Neural progenitor cell (in vitro differentiated cells): ENCODE data around the gene BCOR. TPM values are rescaled to one million over a fixed set of nuclear protein-coding genes. Genes with fewer than 3 reads are reported as not detected.

Experiments
- DNase-seq: peaks from one replicate; pipeline ENCODE4 v3.0.0-alpha.2; 2016; ENCODE audit warnings: low spot score
- H2AFZ ChIP-seq: fragments of 200-600 bp; sonication (generic); replicated peaks from 2 replicates; pipeline ENCODE4 v1.6.1; 2016; ENCODE audit warnings: antibody characterized with exemption
- H3F3A ChIP-seq: fragments of 200-600 bp; sonication (generic); 2 replicates; pipeline ENCODE4 v1.6.1; 2016; ENCODE audit warnings: antibody characterized with exemption, low read depth
- H3K27ac ChIP-seq: fragments of 200-600 bp; sonication (generic); 2 replicates; pipeline ENCODE4 v1.5.1; 2016; ENCODE audit warnings: mild to moderate bottlenecking
- H3K27me3 ChIP-seq: fragments of 200-600 bp; sonication (generic); 2 replicates; pipeline ENCODE4 v1.6.1; 2016; ENCODE audit warnings: mild to moderate bottlenecking, moderate library complexity
- H3K36me3 ChIP-seq: fragments of 200-600 bp; sonication (generic); 2 replicates; pipeline ENCODE4 v1.5.1; 2016
- H3K4me1 ChIP-seq: fragments of 200-600 bp; sonication (generic); 2 replicates; pipeline ENCODE4 v1.6.1; 2016; ENCODE audit warnings: mixed run types
- H3K4me2 ChIP-seq: fragments of 200-600 bp; sonication (generic); 2 replicates; pipeline ENCODE4 v1.6.1; 2016
- H3K4me3 ChIP-seq: fragments of 200-600 bp; sonication (generic); 2 replicates; pipeline ENCODE4 v1.5.1; 2016
- H3K79me2 ChIP-seq: fragments of 200-600 bp; sonication (generic); 2 replicates; pipeline ENCODE4 v1.6.1; 2016; ENCODE audit warnings: low read depth
- H3K9ac ChIP-seq: fragments of 200-600 bp; sonication (generic); 2 replicates; pipeline ENCODE4 v1.6.1; 2016
- H3K9me3 ChIP-seq: fragments of 200-600 bp; sonication (generic); 2 replicates; pipeline ENCODE4 v1.5.1; 2016; ENCODE audit warnings: low read depth
- H4K20me1 ChIP-seq: fragments of 200-600 bp; sonication (generic); 2 replicates; pipeline ENCODE4 v1.6.1; 2016; ENCODE audit warnings: low read depth
- H3K27ac Mint-ChIP-seq: 3 replicates; pipeline ENCODE4 v1.8.0; 2021; ENCODE audit warnings: mixed read lengths
- H3K27me3 Mint-ChIP-seq: 2 replicates; pipeline ENCODE4 v1.8.0; 2022; ENCODE audit warnings: low read depth, mild to moderate bottlenecking, inconsistent platforms, moderate library complexity, mixed read lengths; ENCODE audit not compliant: insufficient read depth
- H3K36me3 Mint-ChIP-seq: 3 replicates; pipeline ENCODE4 v1.8.0; 2021; ENCODE audit warnings: mixed read lengths
- H3K4me1 Mint-ChIP-seq: 3 replicates; pipeline ENCODE4 v1.8.0; 2021; ENCODE audit warnings: mixed read lengths
- H3K4me3 Mint-ChIP-seq: 3 replicates; pipeline ENCODE4 v1.8.0; 2021; ENCODE audit warnings: mild to moderate bottlenecking, moderate library complexity, mixed read lengths
- H3K9me3 Mint-ChIP-seq: 3 replicates; pipeline ENCODE4 v1.8.0; 2020; ENCODE audit warnings: mixed read lengths
- EZH2 ChIP-seq: fragments of 200-600 bp; sonication (generic); IDR thresholded peaks from 2 replicates; pipeline ENCODE4 v1.6.1; 2017; ENCODE audit warnings: antibody characterized with exemption, mild to moderate bottlenecking, moderate library complexity
- EZH2phosphoT487 ChIP-seq: fragments of 200-600 bp; sonication (generic); IDR thresholded peaks from 2 replicates; pipeline ENCODE4 v1.6.1; 2017; ENCODE audit warnings: antibody characterized with exemption
- total RNA-seq: library from RNA; depleted of rRNA; stranded (reverse); fragments of >200 nt; gene quantifications from 2 replicates; pipeline ENCODE4 v1.2.3, GENCODE V29; 2015; ENCODE audit warnings: low replicate concordance
- TF ChIP-seq, protein P1 (sequence below): fragments of 200-600 bp; sonication (generic); IDR thresholded peaks from 2 replicates; pipeline ENCODE4 v1.5.1; 2017; ENCODE audit warnings: antibody characterized with exemption, mild to moderate bottlenecking

Gene BCOR
- total RNA-seq, 1 donor from 2014 or later: 32.4 TPM

GRCh38 chrX:40099055-40099958 lies 1.5 kb upstream of the BCOR start:
- peaks cover 11% of the 10 kb centered on the region for H3K27me3 Mint-ChIP-seq
- H3K9me3 ChIP-seq: no peaks in the 10 kb centered on the region
- peaks cover 38% of the 10 kb centered on the region for H3K79me2 ChIP-seq
- no peak overlapping the region for H2AFZ ChIP-seq
- peaks cover 54% of the 10 kb centered on the region for H3F3A ChIP-seq
- no peak overlapping the region for H3K27ac ChIP-seq
- peaks cover 42% of the 10 kb centered on the region for H3K4me1 Mint-ChIP-seq
- H3K9me3 Mint-ChIP-seq: peaks cover 9% of the 10 kb centered on the region
- no peak for TF ChIP-seq EZH2
- TF ChIP-seq, protein P1, sequence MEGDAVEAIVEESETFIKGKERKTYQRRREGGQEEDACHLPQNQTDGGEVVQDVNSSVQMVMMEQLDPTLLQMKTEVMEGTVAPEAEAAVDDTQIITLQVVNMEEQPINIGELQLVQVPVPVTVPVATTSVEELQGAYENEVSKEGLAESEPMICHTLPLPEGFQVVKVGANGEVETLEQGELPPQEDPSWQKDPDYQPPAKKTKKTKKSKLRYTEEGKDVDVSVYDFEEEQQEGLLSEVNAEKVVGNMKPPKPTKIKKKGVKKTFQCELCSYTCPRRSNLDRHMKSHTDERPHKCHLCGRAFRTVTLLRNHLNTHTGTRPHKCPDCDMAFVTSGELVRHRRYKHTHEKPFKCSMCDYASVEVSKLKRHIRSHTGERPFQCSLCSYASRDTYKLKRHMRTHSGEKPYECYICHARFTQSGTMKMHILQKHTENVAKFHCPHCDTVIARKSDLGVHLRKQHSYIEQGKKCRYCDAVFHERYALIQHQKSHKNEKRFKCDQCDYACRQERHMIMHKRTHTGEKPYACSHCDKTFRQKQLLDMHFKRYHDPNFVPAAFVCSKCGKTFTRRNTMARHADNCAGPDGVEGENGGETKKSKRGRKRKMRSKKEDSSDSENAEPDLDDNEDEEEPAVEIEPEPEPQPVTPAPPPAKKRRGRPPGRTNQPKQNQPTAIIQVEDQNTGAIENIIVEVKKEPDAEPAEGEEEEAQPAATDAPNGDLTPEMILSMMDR: no peak
- TF ChIP-seq EZH2phosphoT487: no peak
- H3K27me3 ChIP-seq: peaks cover 68% of the 10 kb centered on the region
- peak; percentile 59 for DNase-seq
- no peak overlapping the region for H3K27ac Mint-ChIP-seq
- peaks cover 73% of the 10 kb centered on the region for H4K20me1 ChIP-seq
- H3K4me2 ChIP-seq: peak overlapping the region; percentile 92
- no peaks in the 10 kb centered on the region for H3K36me3 Mint-ChIP-seq
- peak overlapping the region; percentile 83 for H3K4me3 Mint-ChIP-seq
- no peaks in the 10 kb centered on the region for H3K36me3 ChIP-seq
- H3K4me3 ChIP-seq: peak overlapping the region; percentile 77
- no peak overlapping the region for H3K9ac ChIP-seq
- H3K4me1 ChIP-seq: peaks cover 41% of the 10 kb centered on the region

DNA sequence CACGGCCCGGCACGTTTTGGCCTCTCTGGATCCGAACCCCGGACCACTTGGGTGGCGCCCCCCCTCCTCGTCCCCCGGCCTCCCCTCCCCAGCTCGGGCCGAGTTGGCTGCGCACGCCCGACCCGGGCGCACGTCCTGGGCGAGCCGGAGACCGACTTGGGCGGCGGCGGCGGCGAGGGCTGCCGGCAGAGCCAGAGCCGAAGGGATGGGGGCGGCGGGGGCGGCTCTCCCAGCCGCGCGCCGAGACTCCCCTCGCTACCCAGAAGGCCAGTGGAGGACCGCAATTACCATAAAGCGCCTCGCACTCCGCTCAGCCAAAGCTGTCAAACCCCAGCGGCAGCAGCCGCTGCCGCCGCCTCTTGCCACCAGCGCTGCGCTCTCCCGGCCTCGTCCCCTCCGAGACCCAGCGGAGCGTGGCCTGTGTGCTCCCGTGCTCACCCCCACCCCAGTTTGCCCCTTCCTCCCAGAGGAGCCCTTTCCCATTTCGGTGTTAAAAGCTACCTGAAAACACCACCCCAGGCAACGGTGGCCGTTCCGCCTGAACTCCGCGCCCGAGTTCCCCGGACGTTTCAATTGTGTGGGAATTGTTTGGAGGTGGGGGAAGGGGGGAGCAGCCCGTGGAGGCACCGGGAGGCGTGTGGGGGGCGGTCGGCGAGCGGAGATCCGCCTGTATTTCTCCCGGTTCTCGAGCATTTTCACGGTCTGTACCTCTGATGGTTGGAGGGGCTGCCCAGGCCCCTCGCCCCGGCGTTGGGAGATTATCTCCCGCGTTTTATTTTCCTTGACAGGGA lies 701 bp upstream of the BCOR start:
- Histone ChIP-seq H3F3A (peaks cover 63% of the 10 kb centered on the region), H3K27ac (no peak overlapping the region), H3K27me3 (peaks cover 68% of the 10 kb centered on the region), H3K4me2 (peak overlapping the region; percentile 92), H4K20me1 (peaks cover 73% of the 10 kb centered on the region), H3K4me1 (peaks cover 38% of the 10 kb centered on the region), H3K9me3 (no peaks in the 10 kb centered on the region), H2AFZ (no peak overlapping the region), H3K9ac (no peak overlapping the region), H3K79me2 (peaks cover 38% of the 10 kb centered on the region), H3K4me3 (peak overlapping the region; percentile 77), H3K36me3 (no peaks in the 10 kb centered on the region)
- Mint-ChIP-seq H3K4me3 (peak overlapping the region; percentile 83), H3K27me3 (peaks cover 17% of the 10 kb centered on the region), H3K4me1 (peaks cover 38% of the 10 kb centered on the region), H3K36me3 (no peaks in the 10 kb centered on the region), H3K9me3 (peaks cover 6% of the 10 kb centered on the region), H3K27ac (no peak overlapping the region)
- DNase-seq: peak; percentile 85
- no peak for TF ChIP-seq EZH2
- TF ChIP-seq, protein P1: no peak
- TF ChIP-seq EZH2phosphoT487: no peak

DNA sequence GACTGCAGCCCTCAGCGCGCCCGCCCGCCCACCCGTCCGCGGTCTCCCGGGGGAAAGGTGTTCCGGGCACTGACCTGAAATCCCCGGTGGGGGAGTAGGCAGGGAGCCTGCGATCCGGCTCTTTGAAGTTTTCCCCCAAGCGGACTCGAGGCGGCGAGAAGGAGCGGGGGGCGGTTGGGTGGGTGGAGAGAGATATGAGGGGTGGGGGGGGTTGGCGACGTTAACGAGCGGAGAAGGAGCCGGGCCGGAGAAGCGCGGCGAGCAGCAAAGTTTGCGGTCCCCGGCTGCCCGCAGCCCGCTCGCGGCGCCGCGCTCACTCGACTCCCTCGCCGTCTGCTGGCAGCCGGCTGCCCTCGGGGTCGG lies 636 bp downstream of the BCOR start:
- TF ChIP-seq EZH2phosphoT487 (no peak), EZH2 (no peak)
- TF ChIP-seq, protein P1: no peak

More for the DNA sequence above, 636 bp downstream of the BCOR start:
- Histone ChIP-seq H3K4me1 (peaks cover 38% of the 10 kb centered on the region), H2AFZ (no peak overlapping the region), H3K27me3 (peaks cover 68% of the 10 kb centered on the region), H3F3A (peaks cover 67% of the 10 kb centered on the region), H3K36me3 (no peaks in the 10 kb centered on the region), H3K4me2 (peak overlapping the region; percentile 92), H3K27ac (no peak overlapping the region), H3K4me3 (peak overlapping the region; percentile 77), H3K9me3 (no peaks in the 10 kb centered on the region), H4K20me1 (peaks cover 82% of the 10 kb centered on the region), H3K79me2 (peaks cover 51% of the 10 kb centered on the region), H3K9ac (no peak overlapping the region)
- peak overlapping the region; percentile 80 for H3K4me3 Mint-ChIP-seq
- DNase-seq: no peak
- peaks cover 6% of the 10 kb centered on the region for H3K9me3 Mint-ChIP-seq
- H3K36me3 Mint-ChIP-seq: no peaks in the 10 kb centered on the region
- H3K4me1 Mint-ChIP-seq: peaks cover 46% of the 10 kb centered on the region
- no peak overlapping the region for H3K27ac Mint-ChIP-seq
- H3K27me3 Mint-ChIP-seq: peaks cover 14% of the 10 kb centered on the region
